HepG2 (cell line): Measurements from ENCODE around the gene PYGL. TPM values are rescaled to one million over a fixed set of nuclear protein-coding genes. Genes with fewer than 3 reads are reported as not detected.

Experiments used
- ATAC-seq: fragments of 200-7000 bp; cut with Tn5 transposase; 3 replicates; pipeline ENCODE4 v1.9.1; 2020; ENCODE audit warnings: mild to moderate bottlenecking, moderate library complexity
- BruUV-seq: library from RNA; stranded (reverse); fragments of 400-500 nt; replicated peaks from 2 replicates; lab custom pipeline; 2021; lab: Mats Ljungman, UMichigan
- CTCF ChIA-PET: fragments of 300-600 bp; formaldehyde crosslinking; extraction: SDS; loops from one replicate; lab custom pipeline; 2021; ENCODE audit warnings: low total read pairs, inconsistent platforms, low intra/inter-chr PET ratio; lab: Yijun Ruan, JAX
- POLR2A ChIA-PET: fragments of 350-600 bp; sonication (Branson Sonifier 250); formaldehyde crosslinking; loops from one replicate; lab custom pipeline; 2020; ENCODE audit warnings: antibody characterized with exemption, inconsistent platforms; lab: Yijun Ruan, JAX
- DNase-seq: peaks from one replicate; pipeline ENCODE4 v3.0.0-alpha.2; 2015; ENCODE audit warnings: low spot score
- FAIRE-seq: peaks from 3 replicates; lab custom pipeline; 2011; peaks lifted over from hg19 to GRCh38; lab: Jason Lieb, UNC
- H2AFZ ChIP-seq: one replicate; pipeline ENCODE4 v1.6.1; 2011; ENCODE audit warnings: low read length, inconsistent platforms
- H3K27ac ChIP-seq: fragments of 300-600 bp; 3 replicates; pipeline ENCODE4 v1.8.0; 2011; ENCODE audit warnings: mixed run types, mild to moderate bottlenecking, mixed read lengths, low read length, inconsistent platforms; ENCODE audit not compliant: insufficient read depth; ENCODE audit errors: extremely low read length
- H3K27me3 ChIP-seq, 2 experiments: fragments of 200-600 bp in 1 of 2; 2 replicates in 1 of 2; 3 replicates in 1 of 2; pipeline versions ENCODE4 v1.6.0 to v1.8.0; 2011; ENCODE audit warnings: low read length in 2 of 2, mild to moderate bottlenecking in 2 of 2, moderate library complexity in 2 of 2, inconsistent platforms in 1 of 2; ENCODE audit not compliant: insufficient read depth in 2 of 2, control insufficient read depth in 1 of 2
- H3K36me3 ChIP-seq, 2 experiments: fragments of 200-600 bp in 1 of 2; replicated peaks in 1 of 2; 2 replicates in 1 of 2; 3 replicates in 1 of 2; pipeline versions ENCODE4 v1.5.1 to v1.8.0; 2011; ENCODE audit warnings: low read length in 2 of 2, inconsistent platforms in 1 of 2; ENCODE audit not compliant: insufficient read depth in 2 of 2, control insufficient read depth in 1 of 2
- H3K4me1 ChIP-seq: 2 replicates; pipeline ENCODE4 v1.5.1; 2012; ENCODE audit warnings: low read length, inconsistent platforms; ENCODE audit not compliant: insufficient read depth
- H3K4me2 ChIP-seq: 2 replicates; pipeline ENCODE4 v1.6.0; 2011; ENCODE audit warnings: low read depth, low read length, inconsistent platforms
- H3K4me3 ChIP-seq, 3 experiments: fragments of 200-600 bp in 1 of 3; sonication (generic), shearing (Covaris generic) in 1 of 3; replicated peaks in 1 of 3; 2 replicates each; pipeline ENCODE4 v1.5.1; 2011 to 2016; ENCODE audit warnings: low read length in 3 of 3, inconsistent platforms in 2 of 3, low read depth in 2 of 3, mild to moderate bottlenecking in 2 of 3, control low read depth in 1 of 3, mixed read lengths in 1 of 3; ENCODE audit not compliant: insufficient read depth in 1 of 3
- H3K79me2 ChIP-seq: one replicate; pipeline ENCODE4 v1.6.1; 2011; ENCODE audit warnings: low read length, inconsistent platforms; ENCODE audit not compliant: insufficient read depth
- H3K9ac ChIP-seq: 2 replicates; pipeline ENCODE4 v1.6.0; 2011; ENCODE audit warnings: mild to moderate bottlenecking, low read depth, low read length, inconsistent platforms; ENCODE audit not compliant: insufficient read depth
- H3K9me3 ChIP-seq: 2 replicates; pipeline ENCODE4 v1.5.1; 2012; ENCODE audit warnings: mild to moderate bottlenecking, low read length
- H4K20me1 ChIP-seq: 2 replicates; pipeline ENCODE4 v1.6.0; 2011; ENCODE audit warnings: inconsistent platforms, mild to moderate bottlenecking, low read length, moderate library complexity; ENCODE audit not compliant: insufficient read depth
- ARNT2 ChIP-seq: sonication (generic); formaldehyde crosslinking; IDR thresholded peaks from 2 replicates; pipeline ENCODE4 v1.8.0; 2022; ENCODE audit warnings: mild to moderate bottlenecking, low read depth, missing genetic modification reagents, moderate library complexity
- CCDC6 ChIP-seq: sonication (generic); formaldehyde crosslinking; IDR thresholded peaks from 2 replicates; pipeline ENCODE4 v1.8.1; 2022; ENCODE audit warnings: mild to moderate bottlenecking, missing genetic modification reagents, moderate library complexity
- FOXA1 ChIP-seq, 2 experiments: fragments of 450-650 bp in 1 of 2; sonication (generic) in 1 of 2; formaldehyde crosslinking in 1 of 2; IDR thresholded peaks; 2 replicates each; pipeline versions ENCODE4 v1.4.0 to v1.6.1; 2016 to 2020; ENCODE audit warnings: missing genetic modification reagents in 1 of 2
- GABPA ChIP-seq, 2 experiments: IDR thresholded peaks; 2 replicates each; pipeline ENCODE4 v1.6.1; 2011 to 2016; ENCODE audit warnings: low read depth in 2 of 2, low read length in 1 of 2, missing biosample characterization in 1 of 2, missing genetic modification characterization in 1 of 2
- HDAC6 ChIP-seq: fragments of 200-600 bp; sonication (generic); IDR thresholded peaks from 2 replicates; pipeline ENCODE4 v1.7.0; 2017; ENCODE audit warnings: mild to moderate bottlenecking, antibody characterized with exemption, low read length, low read depth
- HOXA5 ChIP-seq: sonication (generic); formaldehyde crosslinking; IDR thresholded peaks from 2 replicates; pipeline ENCODE4 v1.4.0; 2020; ENCODE audit warnings: missing genetic modification reagents
- KDM5B ChIP-seq: sonication (generic); formaldehyde crosslinking; IDR thresholded peaks from 2 replicates; pipeline ENCODE4 v1.4.0; 2020; ENCODE audit warnings: missing genetic modification reagents, mild to moderate bottlenecking, borderline replicate concordance
- KLF16 ChIP-seq, 2 experiments: sonication (generic) in 1 of 2; formaldehyde crosslinking in 1 of 2; IDR thresholded peaks; 2 replicates each; pipeline versions ENCODE4 v1.6.1 to v1.8.0; 2016 to 2023; ENCODE audit warnings: missing genetic modification reagents in 2 of 2, missing compliant biosample characterization in 1 of 2
- MEF2D ChIP-seq: sonication (generic); formaldehyde crosslinking; IDR thresholded peaks from 2 replicates; pipeline ENCODE4 v1.5.1; 2020; ENCODE audit warnings: mild to moderate bottlenecking, missing genetic modification reagents
- POLR2G ChIP-seq: fragments of 200-400 bp; formaldehyde crosslinking; IDR thresholded peaks from 2 replicates; pipeline ENCODE4 v1.6.1; 2018; ENCODE audit warnings: mild to moderate bottlenecking, low read depth, low read length, moderate library complexity
- PTBP1 ChIP-seq: fragments of 200-400 bp; formaldehyde crosslinking; IDR thresholded peaks from 2 replicates; pipeline ENCODE4 v1.6.1; 2018; ENCODE audit warnings: low read length, low read depth; ENCODE audit not compliant: poor library complexity, severe bottlenecking
- RXRA ChIP-seq: sonication (generic); formaldehyde crosslinking; IDR thresholded peaks from 2 replicates; pipeline ENCODE4 v1.5.1; 2020; ENCODE audit warnings: missing genetic modification reagents
- SOX5 ChIP-seq: IDR thresholded peaks from 2 replicates; pipeline ENCODE4 v1.6.1; 2016; ENCODE audit warnings: borderline replicate concordance
- SYNCRIP ChIP-seq: fragments of 200-400 bp; formaldehyde crosslinking; IDR thresholded peaks from 2 replicates; pipeline ENCODE4 v1.6.1; 2018; ENCODE audit warnings: mild to moderate bottlenecking, low read depth, low read length; ENCODE audit not compliant: insufficient read depth
- ZBTB34 ChIP-seq: sonication (generic); formaldehyde crosslinking; IDR thresholded peaks from 2 replicates; pipeline ENCODE4 v1.8.0; 2022; ENCODE audit warnings: mild to moderate bottlenecking, missing genetic modification reagents
- ZBTB7A ChIP-seq: sonication (generic); formaldehyde crosslinking; IDR thresholded peaks from 2 replicates; pipeline ENCODE4 v1.8.0; 2022; ENCODE audit warnings: mild to moderate bottlenecking, missing genetic modification reagents
- ZNF687 ChIP-seq: sonication (generic); formaldehyde crosslinking; IDR thresholded peaks from 2 replicates; pipeline ENCODE4 v1.5.1; 2020; ENCODE audit warnings: mild to moderate bottlenecking, missing genetic modification reagents, moderate library complexity
- WGBS: methylation state at CpG from one replicate; pipeline ENCODE4 v1.1.6; 2017; ENCODE audit warnings: low lambda C conversion rate; 5-methylcytosine and 5-hydroxymethylcytosine counted together
- in situ Hi-C: cut with HindIII; loops from 2 replicates; pipeline ENCODE4 v1.10.0; 2017; ENCODE audit warnings: low pct_unique_long_range_greater_than_20kb; ENCODE audit not compliant: extremely low pct_ligation_motif_present
- intact Hi-C: fragments of 100-400 bp; cut with micrococcal nuclease; formaldehyde crosslinking; loops from one replicate; pipeline ENCODE4 v1.10.0; 2022; ENCODE audit not compliant: unreplicated experiment
- polyA plus RNA-seq, 8 experiments: library from polyadenylated mRNA; depleted of rRNA in 3 of 8; stranded (reverse) in 7 of 8; unstranded in 1 of 8; fragments of >200 nt; fragmentation: Illumina TruSeq in 4 of 8; extraction: Trizol in 4 of 8; gene quantifications; 2 replicates each; pipeline versions ENCODE4 v1.2.1 to v1.2.3, GENCODE V29; 2011 to 2016; ENCODE audit warnings: low read depth in 4 of 8, missing spikeins in 1 of 8, mixed read lengths in 1 of 8; ENCODE audit not compliant: insufficient read depth in 1 of 8
- total RNA-seq, 5 experiments: library from RNA; depleted of rRNA; stranded (reverse); fragments of >200 nt; fragmentation: Illumina TruSeq; extraction: Trizol; gene quantifications; 2 replicates each; pipeline ENCODE4 v1.2.3, GENCODE V29; 2016; ENCODE audit warnings: low read depth in 1 of 5

Gene PYGL
- total and polyA plus RNA-seq, 2 of the 13 experiments (the other 11 are each of a cell fraction or from before 2014, with no cell fraction given) = 98.4 to 110 TPM

- peak; percentile 59 for TF ChIP-seq POLR2G
- no peak for TF ChIP-seq KDM5B
- TF ChIP-seq RXRA = peak; percentile 73; the same call in 1 of the 2 replicates
- no peak for TF ChIP-seq SYNCRIP
- no peak; the same call in 1 of the 2 replicates for TF ChIP-seq HOXA5
- TF ChIP-seq HDAC6 = no peak
- TF ChIP-seq ZBTB34 (CRISPR knock-in tag) = peak; percentile 92
- TF ChIP-seq ZBTB7A (CRISPR knock-in tag) = 0 out of 2 replicates have a peak, but pooled peaks have one; percentile 56
- TF ChIP-seq KLF16 (CRISPR knock-in tag; IDR thresholded peaks at IDR 0.05) = no peak
Observed at GRCh38 chr14:50875359-50876070, 68.8 kb downstream of the PYGL start (continued).

- intact Hi-C loops = loop anchor here (1.0 to 2.0 kb wide), 3 partner anchors 14 to 61 kb away; no protein-coding TSS in a partner anchor
- TF ChIP-seq SOX5 (peak; percentile 64; the same call in 1 of the 2 replicates), FOXA1 (IDR thresholded peaks at IDR 0.05) (no peak), FOXA1 (CRISPR knock-in tag; IDR thresholded peaks at IDR 0.05) (peak; percentile 83), PTBP1 (no peak), CCDC6 (0 out of 2 replicates have a peak, but pooled peaks have one; percentile 13), ZNF687 (CRISPR knock-in tag) (no peak), MEF2D (CRISPR knock-in tag) (peak; percentile 71), ARNT2 (no peak), GABPA (IDR thresholded peaks at IDR 0.05; ENCODE audit: low read depth, low read length) (no peak), GABPA (CRISPR knock-in tag; IDR thresholded peaks at IDR 0.05; ENCODE audit: low read depth) (0 out of 2 replicates have a peak, but pooled peaks have one; percentile 1)
Observed at GRCh38 chr14:50874757-50875156, 69.5 kb downstream of the PYGL start.

More at GRCh38 chr14:50874757-50875156, 69.5 kb downstream of the PYGL start:
- ChIA-PET POLR2A (interaction anchor here (0.9 to 1.9 kb wide), 6 partner anchors 14 to 206 kb away, joined by 3 to 11 read pairs (median 4); partner anchors contain the start of genes PYGL and SAV1), CTCF (no interaction called here)
- no peaks in the 10 kb centered on the region for H3K79me2 ChIP-seq
- no peaks in the 10 kb centered on the region for H3K9me3 ChIP-seq
- H4K20me1 ChIP-seq = no peaks in the 10 kb centered on the region
- H3K36me3 ChIP-seq = no peaks in the 10 kb centered on the region
- DNase-seq (peak; percentile 79), ATAC-seq (peak; percentile 75), FAIRE-seq (no peak)
- H3K4me1 ChIP-seq = peaks cover 71% of the 10 kb centered on the region
- peak overlapping the region; percentile 3 to 14 (median 11); a peak in 2 of 6 replicates for H3K4me3 ChIP-seq
- H3K27me3 ChIP-seq = no peaks in the 10 kb centered on the region
- peak overlapping the region; percentile 64 for H3K4me2 ChIP-seq
- peak overlapping the region; percentile 69 for H3K27ac ChIP-seq
- H2AFZ ChIP-seq = no peak overlapping the region
- BruUV-seq = no TSS peak
- WGBS = 0% methylated on average over 2 of the region's 2 CpGs
- peak overlapping the region; percentile 28; the same call in 1 of the 2 replicates for H3K9ac ChIP-seq
- in situ Hi-C loops = no loop called here
